Lung (tissue), 12 donors: ENCODE data around the gene CXCL13. TPM values are rescaled to one million over a fixed set of nuclear protein-coding genes. Genes with fewer than 3 reads are reported as not detected.
A peak's percentile ranks its signal among the peaks of the same experiment; 100 is the strongest.
"Not testable (repeated sequence)": the region's sequence is repeated elsewhere in the genome, so short reads cannot be mapped to it uniquely, and the experiment has no call there.

Source experiments
- ATAC-seq: fragments of 200-7000 bp; cut with Tn5 transposase; one replicate; pipeline ENCODE4 v1.9.1; 2020; ENCODE audit warnings: moderate number of reproducible peaks; ENCODE audit not compliant: insufficient read depth, low FRiP score
- DNase-seq, 3 donors: peaks; one replicate each; pipeline ENCODE4 v3.0.0-alpha.2; 2013 to 2017
- H3K27ac ChIP-seq, 2 donors: one replicate each; pipeline ENCODE4 v1.5.1; 2013; ENCODE audit warnings: mild to moderate bottlenecking in 2 of 2, moderate library complexity in 2 of 2, control low read depth in 1 of 2, inconsistent platforms in 1 of 2, low read depth in 1 of 2, low read length in 1 of 2
- H3K27me3 ChIP-seq, 3 donors: one replicate each; pipeline ENCODE4 v1.5.1; 2013; ENCODE audit warnings: low read length in 2 of 3; ENCODE audit not compliant: control insufficient read depth in 3 of 3, insufficient read depth in 3 of 3
- H3K36me3 ChIP-seq, 4 donors: one replicate each; pipeline ENCODE4 v1.5.1; 2013; ENCODE audit warnings: low read length in 4 of 4, mild to moderate bottlenecking in 1 of 4, moderate library complexity in 1 of 4; ENCODE audit not compliant: control insufficient read depth in 4 of 4, insufficient read depth in 4 of 4
- H3K4me1 ChIP-seq, 5 donors: one replicate each; pipeline ENCODE4 v1.5.1; 2013; ENCODE audit warnings: low read length in 5 of 5, mild to moderate bottlenecking in 2 of 5, moderate library complexity in 1 of 5; ENCODE audit not compliant: control insufficient read depth in 5 of 5, insufficient read depth in 5 of 5
- H3K4me3 ChIP-seq: one replicate; pipeline ENCODE4 v1.5.1; 2013; ENCODE audit warnings: mild to moderate bottlenecking, control low read depth, moderate library complexity
- H3K9ac ChIP-seq, 2 donors: one replicate each; pipeline ENCODE4 v1.5.1; 2013; ENCODE audit warnings: low read length in 2 of 2, control low read depth in 1 of 2; ENCODE audit not compliant: insufficient read depth in 1 of 2
- H3K9me3 ChIP-seq, 4 donors: one replicate each; pipeline ENCODE4 v1.5.1; 2013; ENCODE audit warnings: low read length in 3 of 4, mild to moderate bottlenecking in 1 of 4, moderate library complexity in 1 of 4; ENCODE audit not compliant: control insufficient read depth in 4 of 4, insufficient read depth in 3 of 4
- CTCF ChIP-seq: IDR thresholded peaks from 2 replicates; pipeline ENCODE4 v1.5.1; 2012; ENCODE audit warnings: mild to moderate bottlenecking; ENCODE audit errors: control extremely low read depth, extremely low read depth
- WGBS, 2 donors: extraction: QIAGEN DNeasy Blood & Tissue Kit; methylation state at CpG; one replicate each; pipeline ENCODE4 v1.1.7; 2013; 5-methylcytosine and 5-hydroxymethylcytosine counted together
- polyA plus RNA-seq, 2 donors: library from polyadenylated mRNA; stranded (reverse); fragments of 200-250 nt; gene quantifications; one replicate each; pipeline ENCODE4 v1.2.1, GENCODE V29; 2013
- total RNA-seq, 2 donors: library from RNA; depleted of rRNA in 1 of 2; stranded (reverse); fragments of >200 nt in 1 of 2; gene quantifications; one replicate each; pipeline ENCODE4 v1.2.1, GENCODE V29; 2014 to 2021
- donor health status: control.
- donor health status: control.
- donor health status: Bipolar disorder and iron deficiency.
- donor health status: healthy.
- donor health status: DM: yes; HTN: yes; CAD: no.

CXCL13 gene
- total and polyA plus RNA-seq, 4 donors, result 0.26 to 50.0 (median 5.4) TPM; not detected in 1

DNA sequence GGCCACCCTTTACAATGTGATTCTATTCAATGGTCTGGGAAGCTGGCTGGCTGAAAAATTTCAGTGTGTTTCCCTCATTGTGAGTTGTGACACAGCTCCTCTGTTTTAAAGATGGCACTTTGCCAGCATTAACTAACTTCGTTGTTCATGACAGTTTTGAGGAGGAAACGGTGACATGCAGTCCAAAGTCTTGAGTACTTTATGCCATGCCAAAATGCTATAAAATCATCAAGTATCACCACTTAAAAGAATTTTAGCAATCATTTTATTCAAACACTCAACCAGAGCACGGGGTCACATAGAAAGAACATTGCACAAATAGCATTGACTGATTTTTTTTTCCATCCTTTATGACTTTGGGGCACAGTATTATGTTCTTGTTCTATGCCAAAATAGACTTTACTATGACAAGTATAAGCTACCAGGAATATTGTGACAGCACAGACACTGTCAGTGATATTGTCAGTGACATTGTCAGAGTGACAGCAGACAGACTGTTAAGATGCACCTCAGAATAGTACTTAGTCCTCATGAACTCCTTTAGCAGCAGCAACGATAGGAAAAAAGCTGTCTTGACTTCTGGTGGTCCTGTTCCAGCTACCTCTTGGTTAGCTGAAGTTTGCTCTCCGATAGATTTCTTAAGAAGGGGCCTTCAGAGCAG is 46.7 kb downstream of the CXCL13 start:
- peak; percentile 60 to 94 (median 93) for DNase-seq
- WGBS, 2 donors, result 30 to 43% methylated on average over 5 of the region's 5 CpGs
- peaks cover 0 to 29% (median 14%) of the 10 kb centered on the region in 5 donors for H3K4me1 ChIP-seq
- TF ChIP-seq CTCF, result no peak
- H3K4me3 ChIP-seq, result no peak overlapping the region
- ATAC-seq, result peak; percentile 53
- H3K9ac ChIP-seq, result no peak overlapping the region
- no peak overlapping the region for H3K27ac ChIP-seq
- no peaks in the 10 kb centered on the region for H3K36me3 ChIP-seq
- H3K9me3 ChIP-seq, result no peaks in the 10 kb centered on the region
- H3K27me3 ChIP-seq, result no peaks in the 10 kb centered on the region

DNA sequence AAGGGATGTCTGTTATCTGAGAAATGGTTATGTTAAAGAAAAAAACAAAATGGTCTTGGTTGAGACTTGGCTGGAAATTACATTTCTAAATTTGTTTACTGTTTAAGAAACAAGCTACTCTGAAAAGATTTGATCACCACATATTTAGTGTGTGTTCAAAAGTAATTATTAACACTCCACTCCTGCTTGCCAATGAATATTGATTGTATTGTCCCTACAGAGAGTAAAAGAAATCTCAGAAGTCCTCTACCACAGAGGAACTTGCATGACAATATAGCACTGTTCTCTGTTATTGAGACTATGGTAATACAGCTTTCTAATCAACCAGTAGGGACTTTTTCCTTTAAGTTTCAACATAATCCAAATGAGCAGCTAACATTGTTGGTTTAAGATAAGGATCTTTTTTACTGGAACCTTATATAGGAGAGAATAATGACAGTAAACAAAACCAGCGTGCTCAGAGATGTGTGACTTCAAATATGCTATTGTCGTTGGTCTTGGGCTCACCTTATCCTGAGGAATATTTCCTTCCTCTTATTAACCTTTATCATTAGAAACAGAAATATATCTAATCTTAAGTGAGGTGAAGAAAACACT is 47.6 kb downstream of the CXCL13 start:
- H3K9ac ChIP-seq, result no peak overlapping the region
- WGBS, 2 donors, result 52 to 63% methylated on average over 2 of the region's 2 CpGs
- no peak overlapping the region for H3K27ac ChIP-seq
- no peak overlapping the region for H3K4me3 ChIP-seq
- DNase-seq (peak in 2 of 3 donors; percentile 24 to 30), ATAC-seq (no peak)
- no peaks in the 10 kb centered on the region for H3K36me3 ChIP-seq
- H3K4me1 ChIP-seq, result peaks cover 0 to 29% (median 14%) of the 10 kb centered on the region in 5 donors
- H3K9me3 ChIP-seq, result no peaks in the 10 kb centered on the region
- no peaks in the 10 kb centered on the region for H3K27me3 ChIP-seq
- no peak for TF ChIP-seq CTCF

- not testable (repeated sequence) for ATAC-seq, DNase-seq, H3K4me3 ChIP-seq, H3K9me3 ChIP-seq, H3K36me3 ChIP-seq, H3K9ac ChIP-seq, H3K4me1 ChIP-seq, H3K27ac ChIP-seq, H3K27me3 ChIP-seq
- 94 to 95% methylated on average over 5 of the region's 5 CpGs for WGBS, 2 donors
Measured at GRCh38 chr4:77660318-77660717, 54.7 kb downstream of the CXCL13 start.

Other genes with a start within 250 kb of the CXCL13 start
- 10 to 100 TPM; 45.4 to 67.8 TPM for gene CNOT6L, start 213.5 kb downstream of the CXCL13 start, total RNA-seq
- gene CNOT6L, start 213.5 kb downstream of the CXCL13 start, polyA plus RNA-seq, result 1 to 10 TPM; 4.3 to 9.3 TPM